Panc1 (cell line): ENCODE results near the gene LRRC42.

Source experiments
- CTCF ChIP-seq: fragments of 450-650 bp; IDR thresholded peaks from 2 replicates; pipeline ENCODE4 v1.5.1; 2017; ENCODE audit warnings: mild to moderate bottlenecking
- REST ChIP-seq, 2 experiments: IDR thresholded peaks; 2 replicates each; pipeline ENCODE4 v1.6.1; 2011 to 2012; ENCODE audit warnings: low read depth in 2 of 2, control low read depth in 1 of 2, low read length in 1 of 2, mild to moderate bottlenecking in 1 of 2, moderate library complexity in 1 of 2; ENCODE audit not compliant: insufficient read depth in 1 of 2
- TCF7L2 ChIP-seq: IDR thresholded peaks from 2 replicates; pipeline ENCODE4 v1.6.1; 2011; ENCODE audit warnings: mild to moderate bottlenecking, low read depth, low read length, inconsistent platforms

GRCh38 chr1:53998223-53998622 lies 52.1 kb downstream of the LRRC42 start:
- TF ChIP-seq CTCF (no peak), REST (IDR thresholded peaks at IDR 0.05; ENCODE audit: insufficient read depth in 1 of 2, low read depth in 2 of 2, low read length in 1 of 2) (no peak), TCF7L2 (no peak)
